GM23338 (cell line): Measurements from ENCODE around the gene LRIG1. TPM values are rescaled to one million over a fixed set of nuclear protein-coding genes. Genes with fewer than 3 reads are reported as not detected.

Experiments used
- ATAC-seq: fragments of 200-7000 bp; cut with Tn5 transposase; 3 replicates; pipeline ENCODE4 v1.9.1; 2020
- DNase-seq: peaks from one replicate; pipeline ENCODE4 v3.0.0-alpha.2; 2015; ENCODE audit warnings: low spot score
- H2AFZ ChIP-seq: fragments of 200-600 bp; sonication (generic); 2 replicates; pipeline ENCODE4 v1.8.0; 2016; ENCODE audit warnings: antibody characterized with exemption, mild to moderate bottlenecking, moderate library complexity
- H3F3A ChIP-seq: fragments of 200-600 bp; sonication (generic); replicated peaks from 2 replicates; pipeline ENCODE4 v1.8.0; 2017; ENCODE audit warnings: antibody characterized with exemption, mixed run types, low read depth
- H3K27ac ChIP-seq: fragments of 200-600 bp; sonication (generic); 2 replicates; pipeline ENCODE4 v1.6.1; 2016; ENCODE audit warnings: low read depth
- H3K27me3 ChIP-seq: fragments of 200-600 bp; sonication (generic); 2 replicates; pipeline ENCODE4 v1.8.0; 2016; ENCODE audit warnings: mild to moderate bottlenecking, mixed run types, moderate library complexity; ENCODE audit not compliant: insufficient read depth
- H3K36me3 ChIP-seq: fragments of 200-600 bp; sonication (generic); 2 replicates; pipeline ENCODE4 v1.8.0; 2016; ENCODE audit warnings: mild to moderate bottlenecking; ENCODE audit not compliant: insufficient read depth
- H3K4me1 ChIP-seq: fragments of 200-600 bp; sonication (generic); 2 replicates; pipeline ENCODE4 v1.8.0; 2016; ENCODE audit warnings: mild to moderate bottlenecking, moderate library complexity; ENCODE audit not compliant: insufficient read depth
- H3K4me2 ChIP-seq: fragments of 200-600 bp; sonication (generic); 2 replicates; pipeline ENCODE4 v1.7.1; 2017; ENCODE audit warnings: mixed run types
- H3K4me3 ChIP-seq: fragments of 200-600 bp; sonication (generic); 2 replicates; pipeline ENCODE4 v1.6.1; 2016; ENCODE audit warnings: mixed run types
- H3K79me2 ChIP-seq: fragments of 200-600 bp; sonication (generic); replicated peaks from 2 replicates; pipeline ENCODE4 v1.8.0; 2017; ENCODE audit warnings: mild to moderate bottlenecking; ENCODE audit not compliant: insufficient read depth
- H3K9me2 ChIP-seq: fragments of 200-600 bp; sonication (generic); 2 replicates; pipeline ENCODE4 v1.8.0; 2017; ENCODE audit not compliant: insufficient read depth
- H4K20me1 ChIP-seq: fragments of 200-600 bp; sonication (generic); replicated peaks from 2 replicates; pipeline ENCODE4 v1.8.0; 2017; ENCODE audit warnings: mild to moderate bottlenecking; ENCODE audit not compliant: insufficient read depth
- H3K27ac Mint-ChIP-seq: 2 replicates; pipeline ENCODE4 v1.8.0; 2020; ENCODE audit warnings: inconsistent platforms, mild to moderate bottlenecking, moderate library complexity, mixed read lengths
- H3K27me3 Mint-ChIP-seq: 3 replicates; pipeline ENCODE4 v1.8.0; 2022; ENCODE audit warnings: low read depth, mild to moderate bottlenecking, moderate library complexity, mixed read lengths, inconsistent platforms; ENCODE audit not compliant: insufficient read depth, poor library complexity
- H3K36me3 Mint-ChIP-seq: 3 replicates; pipeline ENCODE4 v1.8.0; 2021; ENCODE audit warnings: low read depth, mild to moderate bottlenecking, inconsistent platforms, moderate library complexity, mixed read lengths
- H3K4me1 Mint-ChIP-seq: 3 replicates; pipeline ENCODE4 v1.8.0; 2020; ENCODE audit warnings: mild to moderate bottlenecking, inconsistent platforms, mixed read lengths
- H3K4me3 Mint-ChIP-seq: 3 replicates; pipeline ENCODE4 v1.8.0; 2021; ENCODE audit warnings: moderate library complexity, mild to moderate bottlenecking, inconsistent platforms, mixed read lengths
- H3K9me3 Mint-ChIP-seq: 3 replicates; pipeline ENCODE4 v1.8.0; 2020; ENCODE audit warnings: moderate library complexity, mild to moderate bottlenecking, inconsistent platforms, mixed read lengths
- CREB1 ChIP-seq: fragments of 250-450 bp; sonication (Bioruptor Pico); IDR thresholded peaks from 2 replicates; pipeline ENCODE4 v1.5.0; 2020; ENCODE audit warnings: low read depth, mild to moderate bottlenecking, moderate library complexity
- ETS1 ChIP-seq: IDR thresholded peaks from 2 replicates; pipeline ENCODE4 v1.6.1; 2016; ENCODE audit warnings: antibody characterized with exemption
- REST ChIP-seq: IDR thresholded peaks from one replicate; pipeline ENCODE4 v1.6.1; 2018; ENCODE audit warnings: antibody characterized with exemption; ENCODE audit not compliant: unreplicated experiment
- ZNF114 ChIP-seq: fragments of 250-450 bp; sonication (Bioruptor Pico); IDR thresholded peaks from 2 replicates; pipeline ENCODE4 v1.5.0; 2020; ENCODE audit warnings: mild to moderate bottlenecking, moderate library complexity
- ZNF462 ChIP-seq: fragments of 250-450 bp; sonication (Bioruptor Pico); IDR thresholded peaks from 2 replicates; pipeline ENCODE4 v1.5.0; 2020; ENCODE audit warnings: mild to moderate bottlenecking, moderate library complexity
- polyA plus RNA-seq: library from polyadenylated mRNA; unstranded; fragments of >200 nt; fragmentation: Nextera tagmentation; extraction: Ambion mirVana; gene quantifications from 2 replicates; pipeline ENCODE4 v1.2.1, GENCODE V29; 2016
- total RNA-seq: library from RNA; depleted of rRNA; stranded (reverse); fragments of >200 nt; shearing (Covaris generic); gene quantifications from 2 replicates; pipeline ENCODE4 v1.2.3, GENCODE V29; 2014

LRIG1 gene
- total and polyA plus RNA-seq, 2 experiments from 2014 or later = 40.0 to 134 TPM

- no peaks in the 10 kb centered on the region; the same call in 1 of the 3 replicates for H3K9me3 Mint-ChIP-seq
- TF ChIP-seq REST (no peak), ZNF462 (CRISPR knock-in tag) (no peak), CREB1 (CRISPR knock-in tag) (no peak), ZNF114 (CRISPR knock-in tag) (no peak), ETS1 (no peak)
- no peaks in the 10 kb centered on the region for H3K9me2 ChIP-seq
These were observed 19.9 kb upstream of the LRIG1 start for GRCh38 chr3:66520724-66521123.

More at GRCh38 chr3:66520724-66521123, 19.9 kb upstream of the LRIG1 start:
- Histone ChIP-seq H3K79me2 (no peaks in the 10 kb centered on the region), H3K4me2 (no peak overlapping the region), H3K4me3 (no peak overlapping the region), H3K27me3 (no peaks in the 10 kb centered on the region), H3F3A (no peaks in the 10 kb centered on the region), H2AFZ (no peak overlapping the region), H3K36me3 (no peaks in the 10 kb centered on the region), H4K20me1 (no peaks in the 10 kb centered on the region), H3K27ac (no peak overlapping the region), H3K4me1 (peaks cover 17% of the 10 kb centered on the region)
- no peaks in the 10 kb centered on the region for H3K36me3 Mint-ChIP-seq
- ATAC-seq (no peak), DNase-seq (no peak)
- no peak overlapping the region for H3K27ac Mint-ChIP-seq
- H3K4me3 Mint-ChIP-seq = no peak overlapping the region
- H3K4me1 Mint-ChIP-seq = peaks cover 14% of the 10 kb centered on the region
- peaks cover 7% of the 10 kb centered on the region for H3K27me3 Mint-ChIP-seq
